ENCODE data around the gene TMEM126A.
"Not testable (repeated sequence)": the region's sequence is repeated elsewhere in the genome, so short reads cannot be mapped to it uniquely, and the experiment has no call there.

The TMEM126A gene

GRCh38 chr11:85628771-85629341 lies 18.9 kb upstream of the TMEM126A start:
- Histone ChIP-seq H2AFZ (ENCODE audit: low read depth, low read length) (peak overlapping the region; percentile 71), H3K4me1 (ENCODE audit: insufficient read depth, low read length) (peaks cover 16% of the 10 kb centered on the region), H3K27me3 (ENCODE audit: insufficient read depth, low read length) (no peaks in the 10 kb centered on the region), H3K9me3 (ENCODE audit: low read length) (no peaks in the 10 kb centered on the region), H3K4me3 (ENCODE audit: low read length) (peak overlapping the region; percentile 81), H3K36me3 (ENCODE audit: insufficient read depth, low read length) (peaks cover 13% of the 10 kb centered on the region)

DNA sequence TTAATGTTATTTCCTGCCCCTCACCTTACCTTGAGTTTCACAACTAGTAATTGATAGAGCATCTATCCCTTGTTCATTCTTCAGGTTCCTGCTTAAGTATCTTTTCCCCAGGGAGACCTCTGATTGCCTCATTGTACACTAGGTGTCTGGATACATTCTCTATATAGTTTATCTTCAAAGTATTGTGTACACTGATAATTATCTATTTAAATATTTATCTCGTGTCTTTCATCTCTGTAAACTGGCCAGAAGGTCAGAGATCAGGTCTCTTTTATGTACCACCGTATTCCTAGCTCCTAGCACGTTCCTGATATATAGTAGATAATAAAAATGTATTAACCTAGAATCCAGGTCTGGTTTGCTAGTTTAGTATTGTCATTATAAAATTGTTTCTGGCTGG lies 13.0 kb upstream of the TMEM126A start:
- no peaks in the 10 kb centered on the region for H3K4me1 ChIP-seq (ENCODE audit: insufficient read depth, low read length)
- H3K36me3 ChIP-seq (ENCODE audit: insufficient read depth, low read length): peaks cover 51% of the 10 kb centered on the region
- H3K4me3 ChIP-seq (ENCODE audit: low read length): no peak overlapping the region
- no peaks in the 10 kb centered on the region for H3K27me3 ChIP-seq (ENCODE audit: insufficient read depth, low read length)
- H2AFZ ChIP-seq (ENCODE audit: low read depth, low read length): no peak overlapping the region
- no peaks in the 10 kb centered on the region for H3K9me3 ChIP-seq (ENCODE audit: low read length)

- Histone ChIP-seq H2AFZ (ENCODE audit: low read depth, low read length) (no peak overlapping the region), H3K27me3 (ENCODE audit: insufficient read depth, low read length) (no peaks in the 10 kb centered on the region), H3K9me3 (ENCODE audit: low read length) (no peaks in the 10 kb centered on the region)
Measured at GRCh38 chr11:85643191-85643614, 4.6 kb upstream of the TMEM126A start.

GRCh38 chr11:85647078-85647477 lies 689 bp upstream of the TMEM126A start:
- Histone ChIP-seq H3K4me3 (ENCODE audit: low read length) (peak overlapping the region; percentile 89), H3K36me3 (ENCODE audit: insufficient read depth, low read length) (peaks cover 11% of the 10 kb centered on the region), H3K9me3 (ENCODE audit: low read length) (no peaks in the 10 kb centered on the region), H2AFZ (ENCODE audit: low read depth, low read length) (peak overlapping the region; percentile 50), H3K4me1 (ENCODE audit: insufficient read depth, low read length) (peaks cover 16% of the 10 kb centered on the region), H3K27me3 (ENCODE audit: insufficient read depth, low read length) (no peaks in the 10 kb centered on the region)

More at GRCh38 chr11:85643191-85643614, 4.6 kb upstream of the TMEM126A start:
- Histone ChIP-seq H3K4me3 (ENCODE audit: low read length) (no peak overlapping the region), H3K36me3 (ENCODE audit: insufficient read depth, low read length) (peaks cover 9% of the 10 kb centered on the region), H3K4me1 (ENCODE audit: insufficient read depth, low read length) (peaks cover 6% of the 10 kb centered on the region)

GRCh38 chr11:85651118-85651517 lies 3.4 kb downstream of the TMEM126A start:
- H3K36me3 ChIP-seq (ENCODE audit: insufficient read depth, low read length): peaks cover 30% of the 10 kb centered on the region

DNA sequence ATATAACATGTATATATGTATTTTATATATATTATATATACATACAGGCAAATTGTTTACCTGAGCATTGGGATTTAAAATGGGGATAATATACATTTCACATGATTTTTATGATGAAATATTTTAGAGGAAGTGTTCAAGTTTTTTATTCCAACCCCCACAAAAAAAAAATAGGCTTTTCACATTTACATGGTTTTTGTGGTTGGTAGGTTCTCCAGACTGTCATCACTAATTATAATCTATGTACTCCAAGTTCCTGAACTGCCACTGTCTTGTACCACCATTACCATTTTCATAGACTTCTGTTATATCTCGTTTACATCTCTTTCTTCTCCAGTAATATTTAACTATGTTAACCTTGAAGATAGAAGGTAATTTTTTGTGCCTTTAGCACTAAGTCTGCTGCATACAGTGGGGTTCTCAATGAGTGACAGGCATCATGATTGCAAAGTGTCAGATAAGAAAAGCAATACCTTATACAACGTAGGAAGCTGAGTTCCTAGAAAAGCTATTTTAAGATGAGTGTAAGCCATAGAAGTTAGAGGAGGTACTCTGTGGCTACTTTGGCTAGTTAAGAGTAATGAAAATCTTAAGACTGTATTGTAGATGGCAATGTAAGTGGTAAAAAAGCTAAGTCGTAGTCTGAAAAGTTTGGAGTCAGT lies 5.2 kb downstream of the TMEM126A start:
- no peaks in the 10 kb centered on the region for H3K27me3 ChIP-seq (ENCODE audit: insufficient read depth, low read length)
- no peaks in the 10 kb centered on the region for H3K9me3 ChIP-seq (ENCODE audit: low read length)
- no peak overlapping the region for H2AFZ ChIP-seq (ENCODE audit: low read depth, low read length)
- no peak overlapping the region for H3K4me3 ChIP-seq (ENCODE audit: low read length)
- H3K36me3 ChIP-seq (ENCODE audit: insufficient read depth, low read length): peaks cover 47% of the 10 kb centered on the region
- peaks cover 10% of the 10 kb centered on the region for H3K4me1 ChIP-seq (ENCODE audit: insufficient read depth, low read length)

More at GRCh38 chr11:85651118-85651517, 3.4 kb downstream of the TMEM126A start:
- H2AFZ ChIP-seq (ENCODE audit: low read depth, low read length): no peak overlapping the region
- no peak overlapping the region for H3K4me3 ChIP-seq (ENCODE audit: low read length)
- no peaks in the 10 kb centered on the region for H3K27me3 ChIP-seq (ENCODE audit: insufficient read depth, low read length)
- no peaks in the 10 kb centered on the region for H3K9me3 ChIP-seq (ENCODE audit: low read length)
- H3K4me1 ChIP-seq (ENCODE audit: insufficient read depth, low read length): peaks cover 16% of the 10 kb centered on the region

GRCh38 chr11:85654343-85654742 lies 6.6 kb downstream of the TMEM126A start:
- not testable (repeated sequence) for H3K9me3 ChIP-seq (ENCODE audit: low read length); H3K27me3 ChIP-seq (ENCODE audit: insufficient read depth, low read length); H2AFZ ChIP-seq (ENCODE audit: low read depth, low read length); H3K4me1 ChIP-seq (ENCODE audit: insufficient read depth, low read length); H3K4me3 ChIP-seq (ENCODE audit: low read length)
- H3K36me3 ChIP-seq (ENCODE audit: insufficient read depth, low read length): peaks cover 61% of the 10 kb centered on the region

- peaks cover 73% of the 10 kb centered on the region for H3K36me3 ChIP-seq (ENCODE audit: insufficient read depth, low read length)
Measured at GRCh38 chr11:85656777-85657176, 9.0 kb downstream of the TMEM126A start.

DNA sequence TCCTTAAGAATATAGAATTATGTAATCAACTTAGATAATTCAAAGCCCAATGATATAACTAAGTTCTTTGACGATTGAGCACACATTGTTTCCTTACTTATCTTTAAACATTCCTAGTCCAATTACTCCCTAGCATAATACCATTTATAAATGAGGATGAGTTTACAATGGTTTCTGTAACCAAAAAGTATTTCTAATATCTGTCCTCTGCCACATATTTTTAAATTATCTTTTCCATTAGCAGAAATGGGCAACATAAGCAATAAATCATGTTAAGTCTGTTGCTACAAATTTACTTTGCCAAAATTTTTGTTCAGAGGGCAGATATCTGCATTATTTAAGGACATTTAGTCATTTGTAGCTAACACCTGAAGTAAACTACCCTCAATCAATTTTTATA lies 10.4 kb downstream of the TMEM126A start:
- Histone ChIP-seq H3K9me3 (ENCODE audit: low read length) (no peaks in the 10 kb centered on the region), H3K27me3 (ENCODE audit: insufficient read depth, low read length) (no peaks in the 10 kb centered on the region), H2AFZ (ENCODE audit: low read depth, low read length) (no peak overlapping the region), H3K4me1 (ENCODE audit: insufficient read depth, low read length) (peaks cover 37% of the 10 kb centered on the region), H3K4me3 (ENCODE audit: low read length) (no peak overlapping the region), H3K36me3 (ENCODE audit: insufficient read depth, low read length) (peaks cover 80% of the 10 kb centered on the region)

More at GRCh38 chr11:85656777-85657176, 9.0 kb downstream of the TMEM126A start:
- no peak overlapping the region for H2AFZ ChIP-seq (ENCODE audit: low read depth, low read length)
- H3K4me3 ChIP-seq (ENCODE audit: low read length): no peak overlapping the region
- H3K4me1 ChIP-seq (ENCODE audit: insufficient read depth, low read length): peaks cover 26% of the 10 kb centered on the region
- no peaks in the 10 kb centered on the region for H3K27me3 ChIP-seq (ENCODE audit: insufficient read depth, low read length)
- H3K9me3 ChIP-seq (ENCODE audit: low read length): no peaks in the 10 kb centered on the region

DNA sequence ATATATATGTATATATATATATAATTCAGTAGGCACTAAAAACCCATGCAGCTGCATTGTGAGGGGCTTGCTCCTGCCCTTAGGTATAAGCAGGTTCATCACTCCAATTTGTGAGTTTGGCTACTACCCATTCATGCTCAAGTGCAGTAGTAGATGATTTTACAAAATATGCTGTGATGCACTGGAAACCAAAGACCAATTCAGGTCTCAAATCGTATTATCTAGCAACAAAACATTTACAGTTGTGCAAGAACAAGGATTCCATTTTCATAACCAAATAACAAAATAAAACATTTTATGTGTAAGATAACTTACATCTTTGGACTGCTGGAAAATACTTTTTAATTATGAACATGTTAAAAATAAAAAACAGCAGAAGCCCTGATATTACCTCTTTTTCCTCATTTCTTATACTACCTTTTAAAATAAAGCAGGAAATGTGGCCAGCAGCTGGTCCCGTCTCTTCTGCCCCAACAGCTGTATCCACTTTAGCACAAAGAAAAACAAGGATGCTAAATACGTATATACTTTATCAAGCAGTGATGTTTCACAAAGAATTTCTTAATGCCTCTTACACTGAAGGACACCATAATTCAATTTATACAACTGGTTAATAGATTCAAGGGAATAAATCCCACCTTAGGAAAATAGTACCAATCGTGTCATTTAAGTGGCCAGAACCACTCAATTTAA lies 14.4 kb downstream of the TMEM126A start:
- peaks cover 42% of the 10 kb centered on the region for H3K4me1 ChIP-seq (ENCODE audit: insufficient read depth, low read length)
- H3K4me3 ChIP-seq (ENCODE audit: low read length): peak overlapping the region; percentile 87
- peaks cover 53% of the 10 kb centered on the region for H3K36me3 ChIP-seq (ENCODE audit: insufficient read depth, low read length)
- H2AFZ ChIP-seq (ENCODE audit: low read depth, low read length): no peak overlapping the region
- H3K9me3 ChIP-seq (ENCODE audit: low read length): no peaks in the 10 kb centered on the region
- H3K27me3 ChIP-seq (ENCODE audit: insufficient read depth, low read length): no peaks in the 10 kb centered on the region

DNA sequence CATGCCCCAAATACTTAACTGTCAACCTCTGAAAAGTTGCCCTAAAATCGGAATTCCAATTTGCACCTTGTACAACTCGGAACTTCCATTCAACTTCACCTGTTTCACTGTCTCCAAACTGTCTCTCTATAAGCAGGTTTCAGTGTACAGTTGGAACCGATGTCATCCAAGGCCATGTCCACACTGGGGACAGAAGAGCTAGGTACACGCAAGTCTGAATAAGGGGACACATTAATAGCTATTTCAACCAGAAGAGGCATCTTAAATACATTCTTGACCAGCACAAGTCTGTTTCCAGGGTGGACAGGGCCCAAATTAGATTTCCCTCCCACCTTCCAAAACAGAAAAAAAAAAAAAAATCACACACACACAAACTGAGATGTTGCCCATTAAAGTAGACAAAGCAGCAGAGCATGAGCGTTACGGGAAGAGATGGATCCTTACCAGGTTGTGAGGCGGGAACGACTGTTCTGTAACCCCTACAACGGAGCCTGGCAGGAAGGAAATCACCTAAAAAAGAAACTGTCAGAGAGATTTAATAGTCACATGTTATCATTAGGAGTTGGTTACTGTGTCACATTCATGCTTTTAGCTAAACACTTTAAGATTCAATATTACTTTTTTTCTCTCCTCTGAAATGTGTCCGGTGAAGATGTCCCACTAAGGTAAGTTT lies 15.4 kb downstream of the TMEM126A start:
- peak overlapping the region; percentile 87 for H3K4me3 ChIP-seq (ENCODE audit: low read length)
- H3K9me3 ChIP-seq (ENCODE audit: low read length): no peaks in the 10 kb centered on the region
- H2AFZ ChIP-seq (ENCODE audit: low read depth, low read length): no peak overlapping the region
- H3K27me3 ChIP-seq (ENCODE audit: insufficient read depth, low read length): no peaks in the 10 kb centered on the region
- peaks cover 42% of the 10 kb centered on the region for H3K36me3 ChIP-seq (ENCODE audit: insufficient read depth, low read length)
- peaks cover 42% of the 10 kb centered on the region for H3K4me1 ChIP-seq (ENCODE audit: insufficient read depth, low read length)

DNA sequence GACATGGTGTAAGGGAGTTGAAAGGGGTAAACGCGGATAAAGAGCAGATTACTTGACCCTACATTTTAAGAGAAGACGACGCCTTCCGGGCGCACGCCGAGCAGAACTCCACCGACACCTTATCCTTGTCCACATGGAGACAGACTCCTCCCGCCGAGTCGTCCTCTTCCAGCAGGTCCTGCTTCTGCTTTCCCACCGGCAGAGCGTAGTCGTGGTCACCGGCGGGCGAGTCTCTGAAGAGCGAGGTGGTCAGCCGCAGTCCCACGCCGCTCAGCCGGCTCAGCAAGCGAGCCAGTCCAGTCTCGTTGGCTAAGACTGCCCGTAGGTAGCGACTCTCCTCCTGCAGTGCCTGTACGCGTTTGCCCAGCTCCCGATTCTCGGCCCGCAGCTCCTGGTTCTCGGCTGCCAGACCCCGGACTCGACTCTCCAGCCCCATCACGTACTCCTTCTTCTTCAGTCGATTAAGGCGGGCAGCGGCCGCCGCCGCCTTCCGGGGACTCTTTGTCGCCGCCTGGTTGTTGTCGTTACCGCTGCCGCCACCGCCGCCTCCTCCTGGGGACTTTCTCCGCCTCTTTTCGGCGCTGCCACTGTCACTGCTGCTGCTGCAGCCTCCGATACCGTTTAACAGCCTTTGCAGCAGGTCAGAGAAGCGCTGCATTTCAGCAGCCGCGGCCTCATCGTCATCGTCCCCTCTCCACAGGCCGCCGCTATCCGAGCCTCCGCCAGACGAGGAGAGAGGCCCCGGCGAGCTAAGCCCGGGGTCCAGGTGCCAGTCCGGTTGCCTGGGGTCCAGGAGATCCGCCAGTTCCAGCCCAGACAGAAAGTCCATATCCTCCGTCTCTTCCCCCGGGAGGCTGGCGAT lies 16.2 kb downstream of the TMEM126A start:
- Histone ChIP-seq H3K4me3 (ENCODE audit: low read length) (peak overlapping the region; percentile 87), H3K4me1 (ENCODE audit: insufficient read depth, low read length) (peaks cover 39% of the 10 kb centered on the region), H3K9me3 (ENCODE audit: low read length) (no peaks in the 10 kb centered on the region), H3K36me3 (ENCODE audit: insufficient read depth, low read length) (peaks cover 35% of the 10 kb centered on the region), H3K27me3 (ENCODE audit: insufficient read depth, low read length) (no peaks in the 10 kb centered on the region), H2AFZ (ENCODE audit: low read depth, low read length) (no peak overlapping the region)
